Stimulated activated CD4-positive, alpha-beta T cell treated with anti-CD3 and anti-CD28 coated beads, Interleukin-1b, Interleukin-23, amount 100 ng/mL, for 24 hours (primary cell): ENCODE measurements around the gene CLDN20.
"Not testable (repeated sequence)": the region's sequence is repeated elsewhere in the genome, so short reads cannot be mapped to it uniquely, and the experiment has no call there.

ENCODE experiments used
- DNase-seq, 4 experiments: peaks; one replicate each; pipeline ENCODE4 v3.0.0-alpha.2; 2020; ENCODE audit warnings: low read depth in 4 of 4, low spot score in 1 of 4

The CLDN20 gene

DNA sequence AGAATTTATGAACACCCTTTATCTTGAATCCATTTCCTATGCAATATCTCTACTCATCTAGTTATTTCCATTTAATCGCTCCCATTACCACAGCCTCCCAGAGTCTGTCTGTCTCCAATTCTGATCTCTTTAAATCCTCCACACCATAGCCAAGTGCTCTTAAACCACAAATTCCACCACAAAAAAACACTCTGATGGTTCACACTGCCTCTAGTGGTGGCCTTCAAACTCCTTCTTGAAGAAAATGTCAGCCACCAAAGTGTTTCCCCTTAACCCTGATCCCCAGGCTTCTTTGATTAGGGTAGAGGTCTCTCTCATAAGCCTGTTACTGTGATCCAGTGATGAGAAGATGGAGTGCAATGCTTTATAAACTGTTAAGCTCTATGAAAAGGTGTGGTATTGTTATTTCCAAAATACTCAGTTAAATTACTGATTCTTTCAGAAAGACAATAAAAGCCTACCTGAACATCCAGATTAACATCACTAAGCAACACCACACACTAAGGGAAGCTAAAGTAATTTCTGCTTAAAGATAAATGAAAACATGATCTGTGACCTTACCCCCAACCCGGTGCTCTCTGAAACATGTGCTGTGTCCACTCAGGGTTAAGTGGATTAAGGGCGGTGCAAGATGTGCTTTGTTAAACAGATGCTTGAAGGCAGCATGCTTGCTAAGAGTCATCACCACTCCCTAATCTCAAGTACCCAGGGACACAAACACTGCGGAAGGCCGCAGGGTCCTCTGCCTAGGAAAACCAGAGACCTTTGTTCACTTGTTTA lies 4.5 kb downstream of the CLDN20 start:
- not testable (repeated sequence) for DNase-seq

DNA sequence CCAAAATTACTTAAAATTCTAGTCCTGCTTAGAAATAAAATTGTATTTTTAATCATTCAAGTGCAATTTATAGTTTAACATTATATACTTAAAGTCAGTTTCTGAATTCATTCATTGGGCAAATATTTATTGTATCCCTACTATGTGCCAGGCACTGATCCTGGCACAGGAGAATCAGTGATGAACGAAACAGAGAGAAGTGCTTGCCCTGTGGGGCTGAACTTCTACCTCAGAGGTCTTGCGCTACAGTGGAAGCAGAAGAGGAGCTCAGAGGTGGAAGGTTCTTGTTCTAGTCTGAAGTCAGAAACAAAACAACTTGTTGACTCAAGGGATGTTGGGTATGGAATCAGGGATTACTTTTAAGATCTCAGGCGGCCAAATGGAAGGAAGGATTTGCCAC lies 6.0 kb downstream of the CLDN20 start:
- DNase-seq, result no peak

DNA sequence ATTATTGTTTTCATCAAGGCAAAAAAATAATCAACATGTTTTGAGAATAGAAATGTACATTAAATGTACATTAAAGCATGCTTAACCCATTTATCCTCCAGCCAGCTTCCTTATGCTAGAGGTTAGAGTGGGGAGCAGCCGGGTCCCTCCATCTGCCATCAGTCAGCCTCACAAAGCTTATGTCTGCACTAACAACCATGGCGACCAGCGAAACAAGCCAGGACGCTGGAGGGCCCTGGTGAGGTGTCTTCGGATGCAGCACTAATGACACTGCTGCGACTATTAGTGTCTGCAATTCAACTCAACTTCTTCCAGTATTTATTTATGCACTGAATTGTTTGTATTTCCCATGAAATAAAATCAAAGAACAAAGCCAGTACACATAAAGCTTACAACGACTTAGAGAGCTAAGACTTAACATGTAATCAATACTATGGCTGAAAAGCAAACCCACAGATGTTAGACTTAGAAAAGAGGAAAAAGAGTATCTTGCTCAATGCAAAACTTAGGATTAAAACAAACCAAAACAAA lies 6.8 kb downstream of the CLDN20 start:
- DNase-seq, result no peak

DNA sequence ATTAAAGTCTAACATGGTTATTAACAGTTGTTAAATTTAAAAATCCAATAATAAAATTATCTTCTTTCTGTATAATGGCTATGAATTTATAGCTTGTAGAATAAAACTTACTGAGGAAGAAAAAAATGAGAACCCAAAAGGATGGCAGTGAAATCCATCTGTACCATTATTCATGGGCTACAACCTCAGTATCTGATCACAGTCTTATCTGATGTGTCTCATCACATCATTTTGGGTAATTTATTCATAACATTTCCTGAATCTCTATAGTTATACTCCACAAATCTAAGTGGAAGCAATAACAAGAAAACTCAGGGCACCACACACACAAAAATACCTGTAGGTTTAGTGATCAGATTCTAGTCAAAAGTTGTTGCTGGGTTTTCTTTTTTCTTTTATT lies 7.3 kb downstream of the CLDN20 start:
- DNase-seq, result no peak

DNA sequence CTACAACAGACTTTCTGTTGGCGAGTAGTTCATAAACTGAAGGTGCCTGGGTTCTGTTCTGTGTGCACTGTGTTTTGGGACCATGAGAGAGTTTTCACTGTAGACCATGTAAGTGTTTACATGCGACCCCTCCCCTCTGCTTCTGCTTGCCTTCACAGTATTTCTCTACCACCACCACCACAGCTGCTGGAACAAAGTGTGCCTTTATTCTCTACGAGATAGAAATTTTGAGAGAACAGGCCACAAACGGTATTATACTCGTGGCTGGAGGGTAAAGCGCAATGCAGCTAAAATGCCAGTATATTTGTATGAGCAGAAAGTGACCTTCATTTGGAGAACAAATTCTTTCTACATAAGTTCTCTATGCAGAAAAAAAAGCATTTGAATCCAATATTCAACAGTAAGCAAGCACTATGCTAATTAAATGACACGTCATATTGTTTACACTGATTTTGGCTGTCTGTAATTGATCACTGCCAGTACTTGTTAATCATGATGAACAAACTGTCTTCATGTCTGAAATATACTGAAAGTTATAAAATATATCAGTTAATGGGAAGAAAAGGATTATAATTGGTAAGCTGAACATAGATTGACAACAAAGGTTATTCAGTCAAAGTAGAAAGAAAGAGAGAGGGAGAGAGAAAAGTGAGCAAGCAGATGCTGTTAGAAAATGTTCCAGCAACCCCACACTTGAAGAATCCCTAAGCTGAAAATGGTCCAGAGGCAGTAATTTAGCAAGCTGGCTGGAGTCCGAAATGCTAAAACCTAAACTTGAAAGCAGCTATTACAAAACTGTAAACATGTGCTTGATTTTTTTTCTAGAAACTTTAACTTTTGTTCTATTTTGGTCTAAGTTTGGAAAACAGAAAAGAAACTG lies 8.8 kb downstream of the CLDN20 start:
- no peak for DNase-seq

DNA sequence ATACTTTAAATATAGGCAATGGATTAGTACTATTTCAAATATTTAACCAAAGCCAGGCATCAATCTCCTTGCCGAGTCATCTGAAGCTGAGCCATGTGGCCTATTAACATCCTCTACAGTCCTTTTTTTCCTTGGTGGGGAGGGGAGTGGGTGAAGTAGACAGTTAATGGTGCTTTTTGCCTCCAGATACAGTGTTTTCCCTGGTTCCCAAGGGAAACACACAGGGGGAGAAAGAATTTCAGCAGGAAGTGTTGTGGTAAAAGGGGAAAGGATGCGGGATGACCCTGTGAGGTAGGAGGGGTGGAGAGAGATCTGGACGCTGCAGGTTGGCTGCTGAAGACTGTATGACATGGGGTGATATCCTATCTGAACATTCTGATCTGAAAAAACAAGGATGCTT lies 9.6 kb downstream of the CLDN20 start:
- DNase-seq, result no peak

DNA sequence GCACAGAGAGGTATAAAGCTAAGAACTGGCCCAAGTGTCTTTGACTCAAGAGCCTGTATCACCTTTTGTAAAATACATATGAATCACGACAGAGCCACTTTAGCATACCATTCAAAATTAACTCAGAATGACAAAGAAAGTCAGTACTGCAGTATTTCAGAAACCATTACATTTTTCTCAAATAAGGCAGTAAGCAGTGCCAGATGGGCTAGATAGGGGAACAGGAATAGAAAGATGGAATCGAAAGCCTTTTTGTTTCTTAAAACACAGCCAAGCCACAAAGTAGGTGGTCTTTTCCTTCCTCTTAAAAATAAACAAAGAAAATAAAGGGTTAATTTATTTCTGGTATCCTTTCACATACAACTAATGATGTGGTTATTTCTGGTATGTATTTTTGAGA lies 10.3 kb downstream of the CLDN20 start:
- DNase-seq, result no peak

DNA sequence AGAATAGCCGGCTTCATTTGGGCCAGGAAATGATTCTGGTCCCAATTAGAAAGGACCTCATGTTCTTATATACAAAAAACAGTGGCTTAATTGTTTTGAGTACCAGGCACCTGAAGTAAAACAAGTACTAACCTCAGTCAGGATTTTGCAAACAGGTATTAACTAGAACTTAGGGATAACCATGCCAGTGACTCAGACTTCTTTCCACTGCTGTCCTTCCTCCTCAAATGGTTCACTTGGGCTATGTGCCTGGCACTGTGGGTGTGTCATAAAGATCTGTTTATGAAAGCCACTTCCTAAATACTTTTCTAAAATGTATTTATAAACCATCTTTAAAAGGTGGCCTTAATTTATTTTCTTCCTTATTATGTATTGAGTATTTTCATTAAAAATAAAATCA lies 10.7 kb downstream of the CLDN20 start:
- DNase-seq, result no peak

DNA sequence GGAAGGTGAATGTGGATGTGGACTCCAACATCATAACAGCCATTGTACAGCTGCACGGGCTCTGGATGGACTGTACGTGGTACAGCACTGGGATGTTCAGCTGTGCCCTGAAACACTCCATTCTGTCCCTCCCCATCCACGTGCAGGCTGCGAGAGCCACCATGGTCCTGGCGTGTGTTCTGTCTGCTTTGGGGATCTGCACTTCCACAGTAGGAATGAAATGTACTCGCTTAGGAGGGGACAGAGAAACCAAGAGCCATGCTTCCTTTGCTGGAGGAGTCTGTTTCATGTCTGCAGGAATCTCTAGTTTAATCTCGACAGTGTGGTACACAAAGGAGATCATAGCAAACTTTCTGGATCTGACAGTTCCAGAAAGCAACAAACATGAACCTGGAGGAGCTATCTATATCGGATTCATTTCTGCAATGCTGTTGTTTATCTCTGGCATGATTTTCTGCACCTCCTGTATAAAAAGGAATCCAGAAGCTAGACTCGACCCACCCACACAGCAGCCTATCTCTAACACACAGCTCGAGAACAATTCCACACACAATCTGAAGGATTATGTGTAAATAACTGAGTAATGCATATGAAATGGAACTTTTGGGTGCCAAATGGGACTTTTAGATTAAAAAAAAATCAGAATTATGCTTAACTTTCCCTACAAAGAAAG lies 12.1 kb downstream of the CLDN20 start:
- no peak for DNase-seq

DNA sequence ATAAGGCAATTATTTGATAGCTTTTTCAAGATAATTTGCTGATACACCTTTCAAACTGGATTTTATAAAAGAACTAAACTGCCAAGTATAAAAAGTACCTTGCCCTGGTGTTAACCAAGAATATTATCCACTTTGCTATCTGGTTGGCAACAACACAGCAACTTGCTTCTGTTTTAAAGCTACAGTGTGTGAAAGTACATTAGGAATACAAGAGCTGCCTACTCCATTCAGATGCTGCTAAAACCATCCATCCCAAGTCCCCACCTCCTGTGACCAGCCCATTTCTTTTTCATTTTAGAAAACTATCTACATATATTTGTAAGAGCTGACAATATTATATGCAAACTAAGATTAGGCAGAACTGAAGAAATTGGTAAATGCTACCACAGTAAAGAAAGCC lies 12.8 kb downstream of the CLDN20 start:
- DNase-seq, result no peak

DNA sequence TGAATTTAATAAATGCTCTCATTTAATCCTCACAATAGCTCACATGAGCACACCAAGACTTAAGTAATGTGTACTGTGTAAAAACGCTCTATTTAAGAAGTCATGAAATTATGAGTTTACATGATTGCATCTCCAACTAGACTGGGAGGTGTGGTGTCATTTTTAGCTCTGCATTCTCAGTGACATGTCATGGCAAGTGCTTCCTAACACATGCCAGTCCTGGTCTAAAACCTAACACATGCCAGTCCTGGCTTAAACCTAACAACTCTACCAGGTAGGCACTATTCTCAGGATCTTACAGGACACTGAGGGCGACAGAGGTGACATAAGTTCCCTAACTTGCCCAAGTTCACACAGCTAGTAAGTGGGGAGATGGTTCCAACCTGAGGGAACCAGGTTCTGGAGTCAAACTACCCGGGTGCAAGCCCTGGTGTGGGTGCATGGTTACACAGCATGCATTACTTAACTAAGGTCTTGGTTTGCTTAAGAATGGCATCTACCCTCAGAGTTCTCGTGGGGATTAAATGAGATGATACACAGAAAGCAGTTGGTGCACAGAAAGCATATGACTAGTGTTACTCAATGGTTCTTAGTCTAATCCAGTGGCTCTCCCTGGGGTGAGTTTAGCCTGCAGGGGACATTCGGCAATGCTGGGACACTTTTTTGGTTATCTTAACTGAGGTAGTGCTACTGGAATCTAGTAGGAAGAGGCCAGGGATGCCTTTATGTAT lies 14.7 kb downstream of the CLDN20 start:
- no peak for DNase-seq

DNA sequence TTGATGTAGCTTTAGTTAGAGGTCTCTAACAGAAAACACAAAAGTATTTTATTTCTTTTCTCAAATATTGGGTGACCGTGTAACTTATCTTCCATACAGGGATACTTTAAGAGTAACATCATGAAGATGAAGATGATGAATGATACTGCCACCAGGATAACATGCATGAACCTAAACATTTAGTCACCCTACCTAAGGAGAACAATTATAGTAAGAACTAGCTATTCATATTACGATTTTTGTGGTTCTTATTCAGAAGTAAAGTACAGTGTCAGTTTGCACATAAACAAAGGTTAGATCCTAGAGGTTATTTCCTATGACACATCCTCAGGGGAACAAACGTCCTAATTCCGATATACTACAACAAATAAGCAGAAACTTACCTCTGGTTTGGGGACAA lies 21.0 kb downstream of the CLDN20 start:
- DNase-seq, result no peak

DNA sequence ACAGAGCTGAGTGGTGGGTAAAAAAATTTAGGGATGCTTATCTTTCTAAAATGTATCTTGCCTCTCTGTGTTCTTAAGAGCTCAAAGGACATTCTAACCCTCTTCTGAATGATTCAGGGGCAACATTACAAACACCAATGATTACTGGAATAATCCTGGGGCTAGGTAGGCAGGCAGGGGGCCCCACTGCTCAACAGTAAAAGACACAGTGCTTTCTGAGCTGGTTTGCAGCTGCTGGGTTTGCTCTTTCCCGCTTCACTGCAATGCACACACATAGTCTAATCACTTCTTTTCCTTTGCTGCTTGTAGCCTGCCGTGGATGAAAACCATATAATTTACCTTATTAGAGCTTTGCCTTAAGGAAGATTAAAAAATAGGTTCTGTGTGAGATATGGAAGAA lies 23.9 kb downstream of the CLDN20 start:
- DNase-seq, result no peak

DNA sequence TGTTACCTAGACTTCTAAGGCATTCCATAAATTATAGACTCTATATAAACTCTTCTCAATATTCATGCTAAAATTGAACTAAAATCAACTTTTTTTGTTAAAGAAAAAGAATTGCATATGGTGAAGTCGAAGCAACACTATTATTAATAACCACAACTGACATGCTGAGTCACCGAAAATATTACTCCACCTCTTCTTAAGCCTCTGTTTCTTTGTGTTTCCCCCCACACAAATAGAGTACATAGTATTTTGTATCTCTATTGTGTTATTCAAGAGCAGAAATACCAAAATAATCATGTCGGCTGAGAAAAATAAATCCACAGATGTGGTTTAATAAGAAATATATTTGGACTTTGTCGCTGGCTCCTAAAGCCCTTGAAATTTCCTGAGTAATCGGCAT lies 26.7 kb downstream of the CLDN20 start:
- no peak for DNase-seq

DNA sequence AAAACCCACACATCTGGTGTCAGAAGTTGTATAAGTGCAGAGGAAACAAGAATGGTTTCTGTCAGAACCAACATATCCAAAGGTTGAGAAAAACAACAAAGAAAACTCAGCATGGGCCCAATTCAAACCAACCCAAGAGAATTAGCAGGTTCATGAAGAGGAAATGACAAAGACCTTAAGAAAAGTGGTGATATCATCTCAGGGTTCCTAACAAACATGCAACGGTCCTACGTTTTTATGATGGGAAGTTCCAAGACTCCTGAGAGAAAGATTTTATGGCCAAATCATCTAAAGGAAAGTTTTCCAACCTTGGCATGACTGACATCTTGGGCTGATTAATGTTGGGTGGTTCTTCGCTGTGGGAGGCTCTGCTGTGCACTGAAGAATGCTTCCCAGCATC lies 27.5 kb downstream of the CLDN20 start:
- no peak for DNase-seq

DNA sequence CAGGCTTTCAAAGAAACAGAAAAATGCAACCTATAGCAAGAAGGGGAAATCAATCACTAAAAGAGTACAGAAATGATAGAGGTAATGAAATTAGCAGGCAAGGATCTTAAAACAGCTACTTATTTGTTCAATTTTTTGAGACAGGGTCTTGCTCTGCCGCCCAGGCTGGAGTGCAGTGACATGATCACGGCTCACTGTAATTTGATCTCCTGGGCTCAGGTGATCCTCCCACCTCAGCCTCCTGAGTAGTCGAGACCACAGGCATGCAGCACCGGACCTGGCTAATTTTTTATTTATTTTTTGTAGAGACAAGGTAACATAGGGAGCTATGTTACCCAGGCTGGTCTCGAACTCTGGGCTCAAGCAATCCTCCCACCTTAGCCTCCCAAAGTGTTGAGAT lies 28.9 kb downstream of the CLDN20 start:
- no peak for DNase-seq

DNA sequence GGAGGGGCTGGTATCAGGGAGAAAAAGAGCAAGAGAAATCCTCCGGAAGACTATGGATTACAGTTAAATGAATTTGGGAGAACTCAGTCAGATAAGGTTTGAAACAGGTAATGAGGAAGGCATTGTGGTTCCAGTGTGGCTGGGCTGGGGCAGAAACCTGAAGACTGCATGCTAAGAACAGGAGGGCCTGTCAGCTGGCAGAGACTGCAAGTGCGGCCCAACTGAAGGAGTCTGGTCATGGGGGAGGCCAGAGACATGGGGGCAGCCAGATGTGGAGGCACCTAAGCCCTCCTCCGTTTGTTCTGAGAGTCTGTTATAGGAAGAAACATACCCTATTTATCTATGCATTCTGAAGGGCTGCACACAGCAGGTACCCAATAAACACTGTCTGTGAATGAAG lies 33.9 kb downstream of the CLDN20 start:
- no peak for DNase-seq

DNA sequence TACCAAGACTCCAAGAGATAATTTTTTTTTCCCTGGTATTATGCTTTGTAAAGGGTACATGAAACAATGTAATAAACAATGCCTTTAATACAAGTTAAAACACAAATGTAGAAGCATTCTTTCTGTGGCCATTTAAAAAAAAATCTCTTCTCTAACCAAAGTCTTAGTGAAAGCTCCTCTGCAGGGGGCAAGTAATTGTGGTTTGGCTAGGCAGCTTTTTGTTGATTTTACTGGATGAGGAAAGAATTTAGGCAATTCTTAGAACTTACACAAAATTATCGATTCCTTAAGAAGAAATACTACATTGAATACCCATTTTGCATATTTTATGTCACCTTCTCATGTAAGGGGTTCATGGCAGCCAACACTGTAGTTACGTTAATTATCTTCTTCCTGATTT lies 38.1 kb downstream of the CLDN20 start:
- DNase-seq, result no peak

DNA sequence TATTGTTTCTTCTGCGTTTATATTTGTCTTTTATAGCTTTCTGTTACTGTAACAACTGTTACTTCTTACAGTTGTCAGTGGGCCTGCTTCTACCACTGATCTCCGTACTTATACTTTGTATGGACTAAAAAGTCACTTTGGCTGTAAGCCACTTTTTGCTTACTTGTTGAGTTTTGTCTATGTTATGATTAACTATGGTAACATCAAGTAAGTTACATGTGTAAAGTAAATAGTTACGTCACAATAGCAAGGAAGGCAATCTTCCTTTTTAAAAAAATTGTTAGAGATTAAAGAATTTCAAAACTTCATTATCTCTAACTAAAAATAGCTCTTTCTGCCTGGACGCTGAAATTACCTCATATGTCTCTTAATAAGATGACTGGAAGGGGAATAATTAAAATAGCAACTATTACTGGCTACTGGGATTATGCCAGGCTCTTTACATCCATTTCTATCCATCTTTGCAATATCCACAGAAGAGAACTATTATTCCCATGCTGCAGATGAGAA lies 39.6 kb downstream of the CLDN20 start:
- DNase-seq, result no peak

DNA sequence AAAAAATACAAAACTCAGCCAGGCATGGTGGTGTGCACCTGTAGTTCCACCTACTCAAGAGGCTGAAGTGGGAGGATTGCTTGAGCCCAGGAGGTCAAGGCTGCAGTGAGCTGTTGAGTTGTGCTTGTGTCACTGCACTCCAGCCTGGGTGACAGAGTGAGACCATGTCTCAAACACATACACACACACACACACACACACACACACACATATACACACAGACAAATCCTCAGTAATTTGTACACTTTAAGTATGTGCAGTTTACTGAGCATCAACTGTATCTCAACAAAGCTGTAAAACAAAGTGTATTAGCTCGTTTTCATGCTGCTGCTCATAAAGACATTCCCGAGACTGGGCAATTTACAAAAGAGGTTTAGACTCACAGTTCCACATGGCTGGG lies 43.1 kb downstream of the CLDN20 start:
- DNase-seq, result no peak

DNA sequence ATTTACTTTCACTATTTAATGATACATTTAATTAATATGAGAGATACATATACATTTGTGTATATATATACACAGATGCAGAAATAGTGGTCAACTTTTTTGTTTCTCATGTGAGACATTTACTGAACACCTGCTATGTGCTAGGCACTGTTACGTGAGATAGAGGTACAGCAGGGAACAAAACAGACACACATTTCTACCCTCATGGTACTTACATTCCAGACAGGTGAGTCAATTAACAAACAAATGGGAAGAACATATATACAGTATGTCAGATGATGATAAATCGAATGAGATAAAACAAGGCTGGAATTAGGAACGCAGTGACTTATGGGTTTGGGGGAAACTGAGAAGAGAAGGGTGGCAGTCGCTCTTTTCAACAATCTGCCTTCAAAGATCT lies 45.3 kb downstream of the CLDN20 start:
- DNase-seq, result no peak
